NCI-H526 treated with DMSO at 0.1 percent for 48 hours (cell line): ENCODE data around the gene RBFOX2.
"Not testable (repeated sequence)": the region's sequence is repeated elsewhere in the genome, so short reads cannot be mapped to it uniquely, and the experiment has no call there.

Source experiments
- DNase-seq: peaks from one replicate; lab custom pipeline; 2025; lab: John Stamatoyannopoulos, UW

The RBFOX2 gene, protein sequence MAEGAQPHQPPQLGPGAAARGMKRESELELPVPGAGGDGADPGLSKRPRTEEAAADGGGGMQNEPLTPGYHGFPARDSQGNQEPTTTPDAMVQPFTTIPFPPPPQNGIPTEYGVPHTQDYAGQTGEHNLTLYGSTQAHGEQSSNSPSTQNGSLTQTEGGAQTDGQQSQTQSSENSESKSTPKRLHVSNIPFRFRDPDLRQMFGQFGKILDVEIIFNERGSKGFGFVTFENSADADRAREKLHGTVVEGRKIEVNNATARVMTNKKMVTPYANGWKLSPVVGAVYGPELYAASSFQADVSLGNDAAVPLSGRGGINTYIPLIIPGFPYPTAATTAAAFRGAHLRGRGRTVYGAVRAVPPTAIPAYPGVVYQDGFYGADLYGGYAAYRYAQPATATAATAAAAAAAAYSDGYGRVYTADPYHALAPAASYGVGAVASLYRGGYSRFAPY

DNA sequence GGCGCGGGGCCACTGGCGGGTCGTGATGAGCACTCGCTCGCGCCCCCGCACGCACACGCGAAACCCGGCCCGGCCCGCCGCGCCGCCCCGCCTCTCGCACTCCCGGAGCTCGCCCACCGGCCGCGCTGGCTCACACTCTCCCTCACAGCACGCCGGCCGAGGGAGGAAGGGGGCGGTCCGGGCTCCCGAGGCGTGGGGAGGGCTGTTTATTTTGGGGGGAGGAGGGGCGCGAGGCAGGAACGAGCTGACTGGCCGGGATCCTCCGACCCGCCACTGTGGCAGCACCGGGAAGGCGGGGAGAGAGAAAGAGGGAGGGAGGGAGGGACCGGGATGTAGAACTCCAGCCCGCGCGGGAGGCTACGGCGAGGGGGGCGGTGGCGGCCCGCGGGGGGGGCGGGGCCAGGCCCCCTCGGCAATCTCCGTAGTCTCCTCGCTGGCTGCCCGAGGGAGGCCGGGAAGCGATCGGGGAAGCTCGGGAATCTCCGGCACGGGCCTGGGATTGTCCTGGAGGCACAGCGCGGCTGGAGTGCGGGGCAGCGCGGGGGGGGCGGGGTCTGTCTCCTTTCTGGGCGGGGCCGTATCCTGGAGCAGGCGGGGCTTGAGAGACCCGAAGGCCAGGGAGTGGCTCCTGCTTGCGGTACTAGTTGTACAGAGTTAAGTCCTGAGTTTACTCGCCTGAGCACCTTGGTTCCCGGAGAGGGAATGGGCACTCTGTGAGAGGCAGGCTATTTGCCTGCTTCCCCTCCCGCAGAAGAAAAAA lies at the start of gene RBFOX2:
Gene RBFOX2 (minus strand): TSS at position 179 of the 760 bp plus-strand sequence. CDS start 399 bp downstream, outside the sequence.
- DNase-seq = peak; percentile 71

DNA sequence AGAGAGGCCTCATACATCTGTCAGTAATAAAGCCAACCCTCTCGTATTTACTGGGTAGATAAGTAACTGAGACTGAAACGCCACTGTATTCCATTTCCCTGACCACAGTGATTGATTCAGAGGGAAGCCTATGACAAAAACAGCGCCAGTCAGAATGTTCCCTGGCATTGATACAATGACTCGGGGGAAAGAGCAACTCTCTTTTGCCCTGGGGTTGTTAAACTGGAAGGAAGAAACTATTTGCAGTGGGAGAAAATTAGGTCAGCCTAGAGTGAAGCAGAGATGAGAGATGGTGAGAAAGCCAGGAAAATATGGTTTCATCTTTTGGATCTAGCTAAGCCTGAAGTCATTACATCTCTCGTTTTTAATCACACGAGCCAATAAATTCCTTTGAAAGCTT lies 48.6 kb upstream of the RBFOX2 start:
- DNase-seq = no peak

DNA sequence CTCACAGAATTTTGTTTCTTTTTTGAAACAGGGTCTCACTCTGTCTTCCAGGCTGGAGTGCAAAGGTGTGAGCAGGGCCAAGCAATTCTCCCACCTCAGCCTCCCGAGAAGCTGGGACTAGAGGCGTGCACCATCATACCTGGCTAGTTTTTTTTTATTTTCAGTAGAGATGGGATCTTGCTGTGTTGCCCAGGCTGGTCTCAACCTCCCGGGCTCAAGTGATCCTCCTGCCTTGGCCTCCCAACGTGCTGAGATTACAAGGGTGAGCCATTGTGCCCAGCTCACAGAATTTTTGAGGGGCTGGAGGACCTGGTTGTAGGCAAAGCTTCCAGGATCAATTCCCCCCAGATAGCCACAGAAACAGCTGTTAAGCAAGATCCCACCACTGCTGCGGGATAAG lies 47.1 kb upstream of the RBFOX2 start:
- DNase-seq = no peak

DNA sequence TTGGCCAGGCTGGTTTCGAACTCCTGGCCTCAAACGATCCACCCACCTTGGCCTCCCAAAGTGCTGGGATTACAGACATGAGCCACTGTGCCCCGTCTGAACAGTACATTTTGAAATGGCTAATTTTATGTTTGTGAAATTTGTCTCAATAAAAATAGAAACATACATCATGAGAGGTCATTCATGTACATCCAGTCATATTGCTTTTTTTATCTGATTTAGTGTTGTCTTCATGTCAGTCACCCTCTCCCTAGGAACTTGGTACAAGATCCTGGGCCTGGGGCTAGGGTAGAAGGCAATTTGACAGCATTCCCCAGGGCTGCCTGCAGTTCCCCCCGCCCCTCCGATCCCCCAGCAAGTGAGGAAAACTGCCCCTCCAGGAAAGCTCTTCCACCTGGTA lies 46.6 kb upstream of the RBFOX2 start:
- DNase-seq = no peak

DNA sequence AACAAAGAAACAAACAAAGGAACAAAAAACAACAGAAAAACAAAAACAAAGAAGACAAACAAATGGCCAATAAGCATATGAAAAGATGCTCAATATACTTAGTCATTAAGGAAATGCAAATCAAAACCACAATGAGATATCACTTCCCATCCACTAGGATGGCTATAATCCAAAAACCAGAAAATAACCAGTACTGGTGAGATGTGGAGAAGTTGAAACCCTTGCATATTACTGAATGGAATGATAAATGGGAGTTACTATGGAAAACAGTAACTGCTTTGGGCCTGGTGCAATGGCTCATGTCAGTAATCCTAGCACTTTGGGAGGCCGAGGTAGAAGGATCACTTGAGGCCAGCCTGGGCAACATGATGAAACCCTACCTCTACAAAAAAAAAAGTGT lies 44.9 kb upstream of the RBFOX2 start:
- no peak for DNase-seq

DNA sequence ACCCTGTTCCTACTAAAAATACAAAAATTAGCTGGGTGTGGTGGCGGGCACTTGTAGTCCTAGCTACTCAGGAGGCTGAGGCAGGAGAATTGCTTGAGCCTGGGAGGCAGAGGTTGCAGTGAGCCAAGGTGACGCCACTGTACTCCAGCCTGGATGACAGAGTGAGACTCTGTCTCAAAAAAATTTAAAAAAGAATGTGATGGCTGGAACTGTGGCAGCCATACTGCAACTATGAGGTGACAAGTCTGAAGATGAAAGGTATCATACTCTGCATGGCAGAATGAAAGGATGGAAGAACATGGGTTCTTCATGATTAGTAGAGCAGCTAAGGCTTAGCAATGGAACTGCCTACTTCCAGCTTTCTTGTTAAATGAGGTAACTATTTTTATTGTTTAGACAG lies 42.0 kb upstream of the RBFOX2 start:
- DNase-seq = not testable (repeated sequence)

DNA sequence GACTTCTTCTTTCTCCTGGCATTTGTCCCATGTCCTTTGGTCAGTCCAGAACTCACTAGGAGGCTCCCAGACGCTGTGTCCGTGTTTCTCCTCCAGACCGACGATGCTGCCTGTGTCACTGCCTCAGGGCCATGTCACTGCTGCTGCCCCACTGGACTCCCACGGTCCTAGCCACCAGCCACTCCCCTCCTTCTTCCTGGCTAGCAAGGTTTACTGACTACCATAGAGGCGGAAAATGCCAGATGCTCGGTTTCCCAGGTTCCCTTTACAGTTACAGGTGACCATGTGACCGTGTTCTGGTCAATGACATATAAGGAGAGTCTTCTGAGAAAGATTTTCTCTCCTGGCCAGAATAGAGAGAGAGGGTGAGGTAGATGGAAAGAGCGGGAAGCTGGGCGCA lies 40.7 kb upstream of the RBFOX2 start:
- DNase-seq = no peak

DNA sequence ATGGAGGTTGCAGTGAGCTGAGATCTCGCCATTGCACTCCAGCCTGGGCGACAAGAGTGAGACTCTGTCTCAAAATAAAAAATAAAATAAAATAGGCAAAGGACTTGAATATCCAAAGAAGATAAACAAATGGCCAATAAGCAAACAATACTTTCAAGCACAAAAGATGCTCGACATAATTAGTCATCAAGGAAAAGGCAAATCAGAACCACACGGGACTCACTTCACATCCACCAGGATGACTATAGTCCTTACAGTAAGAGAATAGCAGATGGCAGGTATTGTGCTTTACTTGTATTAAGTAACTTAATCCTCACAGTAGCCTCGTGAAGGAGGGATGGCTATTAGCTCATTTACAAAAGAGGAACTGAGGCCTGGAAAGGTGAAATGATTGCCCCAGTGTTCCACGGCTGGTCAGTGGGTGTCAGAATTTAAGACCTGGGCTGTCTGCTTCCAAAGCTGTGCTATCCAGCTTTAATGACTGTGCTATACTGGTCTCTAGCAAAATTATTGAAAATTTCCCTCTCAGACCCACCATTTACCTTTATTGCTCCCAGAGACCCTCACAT lies 40.2 kb upstream of the RBFOX2 start:
- no peak for DNase-seq

DNA sequence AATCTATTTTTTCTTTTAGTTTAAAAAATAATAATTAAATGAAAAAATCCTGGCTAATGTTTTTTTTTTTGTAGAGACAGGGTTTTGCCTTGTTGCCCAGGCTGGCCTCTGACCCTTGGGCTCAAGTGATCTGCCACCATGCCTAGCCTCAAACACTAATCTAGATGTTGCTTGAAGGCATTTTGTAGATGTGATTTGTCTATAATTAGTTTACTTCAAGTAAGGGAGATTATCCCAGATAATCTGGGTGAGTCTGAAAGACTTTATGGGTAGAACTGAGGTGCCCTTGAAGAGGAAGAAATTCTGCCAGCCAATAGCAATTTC lies 38.6 kb upstream of the RBFOX2 start:
- DNase-seq = no peak

DNA sequence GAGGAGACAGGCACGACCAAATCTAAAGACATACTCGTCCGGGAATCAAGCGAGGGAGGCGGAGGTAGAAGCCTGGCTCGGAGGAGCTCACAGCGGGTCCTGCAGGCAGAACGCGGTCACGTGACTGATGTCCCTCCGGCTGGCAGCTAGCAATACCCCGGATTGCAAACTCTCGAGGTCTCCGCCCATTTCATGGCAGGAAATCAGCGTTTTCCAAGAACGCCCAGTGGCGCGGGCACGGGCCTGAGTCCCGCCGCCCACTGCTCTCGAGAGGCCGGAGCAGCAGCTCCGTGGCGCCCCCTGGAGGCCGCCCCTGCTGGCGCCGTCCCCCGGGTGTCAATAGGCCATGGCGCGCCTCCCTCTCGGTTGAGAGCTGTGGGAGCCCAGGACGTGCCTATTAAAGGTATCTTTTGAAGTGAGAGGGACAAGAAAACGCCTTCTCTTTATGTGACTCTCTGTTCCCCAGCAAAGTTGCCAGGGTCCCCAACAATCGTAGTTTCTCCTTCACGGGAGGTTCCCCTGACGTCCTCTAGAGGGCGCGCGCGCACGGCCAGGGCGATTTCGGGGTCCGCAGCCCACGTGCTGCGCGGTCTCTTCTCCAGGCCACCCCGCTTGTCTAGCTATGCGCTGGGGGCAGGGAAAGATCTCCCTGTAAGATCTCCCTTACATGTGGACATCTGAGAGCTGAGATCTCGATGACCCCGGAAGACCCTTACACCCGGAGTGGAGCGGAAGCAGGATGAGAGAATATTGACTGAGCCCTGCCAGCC lies 37.3 kb upstream of the RBFOX2 start:
- DNase-seq = peak; percentile 71

DNA sequence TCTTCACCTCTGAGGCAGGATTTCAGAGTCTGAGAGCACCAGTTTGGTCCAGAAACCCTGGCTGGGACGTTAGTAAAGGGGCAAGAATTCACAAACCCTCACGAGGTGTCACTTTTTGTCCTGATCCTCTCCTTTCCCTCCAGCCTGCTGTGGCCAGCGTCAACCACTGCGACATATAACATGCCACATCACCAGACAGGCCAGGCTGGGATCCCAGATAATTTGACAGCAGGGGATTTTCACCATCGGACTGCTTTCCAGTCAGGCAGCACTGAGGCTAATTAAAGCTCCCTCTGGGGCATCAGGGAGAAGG lies 36.8 kb upstream of the RBFOX2 start:
- DNase-seq = no peak

DNA sequence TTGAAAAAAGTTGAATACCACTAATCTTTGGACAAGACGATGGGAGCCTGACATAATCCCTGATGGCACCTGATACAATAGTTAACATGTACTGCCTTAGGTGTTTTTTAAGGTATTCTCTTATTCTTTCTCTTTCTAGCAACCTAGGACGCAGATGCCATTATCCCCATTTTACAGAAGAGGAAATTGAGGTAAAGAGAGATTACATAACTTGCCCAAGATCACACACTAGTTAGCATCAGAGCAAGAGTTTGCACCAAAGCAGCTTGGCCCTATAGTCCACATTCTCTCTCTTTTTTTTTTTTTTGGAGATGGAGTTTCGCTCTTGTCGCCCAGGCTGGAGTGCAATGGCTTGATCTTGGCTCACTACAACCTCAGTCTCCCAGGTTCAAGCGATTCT lies 35.7 kb upstream of the RBFOX2 start:
- DNase-seq = no peak

DNA sequence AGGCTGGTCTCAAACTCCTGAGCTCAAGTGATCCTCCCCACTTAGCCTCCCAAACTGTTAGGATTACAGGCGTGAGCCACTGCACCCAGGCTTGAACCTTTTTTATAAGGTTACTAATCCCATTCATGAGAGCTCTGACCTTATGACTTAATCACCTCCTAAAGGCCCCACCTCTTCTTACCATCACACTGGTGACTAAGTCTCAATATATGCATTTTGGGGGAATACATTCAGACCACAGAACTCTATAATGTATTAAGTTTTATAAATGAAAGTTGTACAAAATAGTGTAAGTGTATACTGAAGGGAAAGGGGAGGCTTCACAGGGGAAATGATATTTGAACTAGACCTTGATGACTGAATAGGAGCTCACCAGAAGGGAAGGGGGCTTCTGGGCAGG lies 28.4 kb upstream of the RBFOX2 start:
- no peak for DNase-seq

DNA sequence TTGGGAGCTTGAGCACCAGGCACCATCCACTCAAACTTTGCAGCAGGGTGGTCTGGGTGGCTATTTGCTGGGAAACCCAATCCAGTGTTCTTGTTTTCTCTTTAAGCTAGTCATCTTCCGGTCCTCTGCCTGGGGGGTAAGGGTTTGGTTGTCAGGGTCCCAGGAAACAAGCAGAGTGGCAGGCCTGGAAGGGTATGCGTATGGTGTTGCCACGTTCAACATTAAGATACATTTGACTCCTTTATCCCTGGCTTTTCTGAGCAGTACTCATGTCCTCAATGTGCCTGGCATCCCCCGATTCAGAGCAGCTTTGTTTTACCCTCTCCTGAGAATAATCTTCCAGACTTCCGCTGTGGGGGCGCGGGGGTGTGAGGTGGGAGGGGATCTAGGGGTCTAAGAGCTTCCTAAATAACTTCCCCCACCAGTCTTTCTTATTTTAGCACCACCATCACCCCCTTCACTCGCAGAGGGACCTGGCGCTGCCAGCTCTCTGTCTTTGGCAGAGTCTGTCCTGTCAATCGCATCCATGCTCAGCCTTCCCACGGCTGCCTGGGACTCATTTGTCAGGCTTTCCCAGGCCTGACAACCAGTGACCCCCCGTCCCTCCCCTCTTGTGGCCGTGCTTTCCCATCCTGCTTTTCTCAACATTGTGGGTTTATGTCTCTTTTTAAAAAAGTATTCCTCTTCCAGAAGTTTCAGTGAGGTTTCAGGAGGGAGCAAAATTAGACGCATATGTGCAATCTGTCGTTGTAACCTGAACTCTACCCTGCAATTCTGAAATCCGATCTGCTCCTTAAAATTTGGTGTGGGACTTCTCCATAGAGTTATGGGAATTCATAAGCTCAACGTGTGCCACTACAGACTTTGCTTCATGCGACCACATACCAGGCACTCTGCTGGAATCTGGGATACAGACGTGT lies 27.0 kb upstream of the RBFOX2 start:
- DNase-seq = no peak

DNA sequence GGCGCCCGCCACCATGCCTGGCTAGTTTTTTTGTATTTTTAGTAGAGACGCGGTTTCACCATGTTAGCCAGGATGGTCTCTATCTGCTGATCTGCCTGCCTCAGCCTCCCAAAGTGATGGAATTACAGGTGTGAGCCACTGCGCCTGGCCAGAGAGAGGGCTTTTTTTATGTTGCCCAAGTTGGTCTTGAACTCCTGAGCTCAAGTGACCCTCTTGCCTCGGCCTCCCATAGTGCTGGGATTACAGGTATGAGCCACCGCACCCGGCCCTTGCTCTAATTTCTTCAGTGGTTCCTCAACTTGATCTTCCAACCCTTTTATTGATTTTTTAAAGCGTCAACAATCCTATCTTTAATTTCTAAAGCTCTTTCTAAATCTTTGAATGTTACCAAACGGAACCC lies 25.8 kb upstream of the RBFOX2 start:
- not testable (repeated sequence) for DNase-seq

DNA sequence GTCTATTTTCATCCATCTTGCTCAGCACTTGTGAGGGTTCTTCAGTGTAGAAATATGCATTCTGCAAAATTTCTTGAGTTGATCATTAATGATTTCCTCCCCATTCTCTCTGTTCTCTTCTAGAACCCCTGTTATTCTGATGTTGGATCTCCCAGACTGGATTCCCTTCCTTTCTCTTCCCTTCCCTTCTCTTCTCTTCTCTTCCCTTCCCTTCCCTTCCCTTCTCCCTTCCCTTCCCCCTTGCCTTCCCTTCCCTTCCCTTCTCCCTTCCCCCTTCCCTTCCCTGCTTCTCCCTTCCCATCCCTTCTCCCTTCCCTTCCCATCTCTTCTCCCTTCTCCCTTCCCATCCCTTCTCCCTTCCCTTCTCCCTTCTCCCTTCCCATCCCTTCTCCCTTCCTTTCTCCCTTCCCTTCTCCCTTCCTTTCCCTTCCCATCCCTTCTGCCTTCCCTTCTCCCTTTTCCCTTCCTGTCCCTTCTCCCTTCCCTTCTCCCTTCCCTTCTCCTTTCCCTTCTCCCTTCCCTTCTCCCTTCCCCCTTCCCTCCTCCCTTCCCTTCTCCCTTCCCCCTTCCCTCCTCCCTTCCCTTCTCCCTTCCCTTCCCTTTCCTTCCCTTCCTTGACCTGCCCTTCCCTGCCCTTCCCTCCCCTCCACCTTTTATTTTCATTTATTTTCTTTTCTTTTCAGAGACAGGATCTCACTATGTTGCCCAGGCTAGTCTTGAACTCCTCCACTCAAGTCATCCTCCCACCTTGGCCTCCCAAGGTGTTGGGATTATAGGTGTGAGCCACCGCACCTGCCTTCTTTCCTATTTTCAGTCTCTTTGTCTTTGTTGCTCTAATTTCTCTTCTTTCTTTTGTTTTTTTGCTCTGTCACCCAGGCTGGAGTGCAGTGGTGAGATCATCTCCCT lies 24.9 kb upstream of the RBFOX2 start:
- DNase-seq = no peak

DNA sequence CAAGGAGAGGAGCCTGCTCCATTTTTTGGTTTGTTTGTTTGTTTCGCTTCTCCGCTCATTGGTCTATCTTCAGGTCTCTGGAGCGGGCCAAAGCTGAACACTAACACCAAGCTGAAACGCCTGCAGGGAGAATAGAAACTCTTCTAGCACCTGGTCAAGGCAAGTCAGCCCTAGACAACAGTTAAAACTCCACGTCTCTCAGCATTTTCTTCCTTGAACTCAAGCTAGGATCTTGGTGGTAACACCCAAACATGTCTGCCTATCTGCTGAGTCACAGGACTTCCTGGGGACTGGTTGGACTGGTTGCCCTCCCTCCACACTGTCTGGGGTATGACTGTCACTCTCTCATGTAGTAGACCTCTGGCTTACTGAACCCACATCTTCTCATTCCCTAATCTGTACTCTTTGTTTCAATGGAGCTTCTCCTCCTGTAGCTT lies 23.9 kb upstream of the RBFOX2 start:
- DNase-seq = no peak

DNA sequence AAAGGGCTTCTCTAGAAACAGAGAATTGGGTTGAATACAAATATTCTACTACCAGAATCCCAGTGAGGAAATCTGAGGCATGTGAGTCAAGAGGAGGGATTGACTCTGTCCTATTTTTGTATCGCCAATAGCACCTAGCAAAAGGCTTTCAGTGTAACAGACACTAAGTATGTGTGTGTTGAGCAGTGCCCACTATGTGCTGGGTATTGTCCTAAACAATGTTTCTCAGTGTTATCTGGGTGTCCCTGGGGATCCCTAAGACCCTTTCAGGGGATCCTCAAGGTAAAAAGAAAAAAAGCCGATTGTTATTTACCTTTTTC lies 21.0 kb upstream of the RBFOX2 start:
- no peak for DNase-seq

DNA sequence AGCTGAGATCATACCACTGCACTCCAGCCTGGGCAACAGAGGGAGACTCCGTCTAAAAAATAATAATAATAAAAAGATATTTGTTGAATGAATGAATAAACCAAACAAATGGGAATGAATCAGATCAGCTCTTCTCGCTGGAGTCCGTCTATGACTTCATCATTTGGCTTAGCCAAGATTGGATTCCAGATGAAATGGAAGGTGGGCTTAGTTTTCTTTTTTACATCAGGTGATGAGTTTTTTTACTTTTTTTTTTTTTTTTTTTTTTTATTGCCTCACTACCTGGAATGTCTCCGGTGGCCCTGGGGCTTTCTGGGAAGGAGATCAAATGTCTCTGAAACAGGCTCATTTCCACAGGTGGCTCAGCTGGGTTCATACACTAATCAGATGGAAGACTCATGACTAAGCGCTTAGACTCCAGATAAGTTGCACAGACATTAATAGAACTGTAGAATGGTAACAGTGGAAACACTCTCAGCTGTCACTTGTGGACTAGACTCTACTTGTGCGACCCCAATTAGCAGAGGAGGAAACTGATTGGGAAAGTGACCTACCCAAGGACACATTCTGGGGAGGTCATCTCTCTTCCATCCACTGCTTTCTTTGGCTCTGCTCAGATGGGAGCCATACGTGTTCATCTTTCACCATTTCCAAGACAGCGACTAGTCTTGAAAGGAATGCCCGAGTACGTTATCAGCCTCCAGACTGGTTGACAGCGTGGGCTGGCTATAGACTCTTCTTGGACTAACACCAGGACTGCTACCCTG lies 20.5 kb upstream of the RBFOX2 start:
- no peak for DNase-seq

DNA sequence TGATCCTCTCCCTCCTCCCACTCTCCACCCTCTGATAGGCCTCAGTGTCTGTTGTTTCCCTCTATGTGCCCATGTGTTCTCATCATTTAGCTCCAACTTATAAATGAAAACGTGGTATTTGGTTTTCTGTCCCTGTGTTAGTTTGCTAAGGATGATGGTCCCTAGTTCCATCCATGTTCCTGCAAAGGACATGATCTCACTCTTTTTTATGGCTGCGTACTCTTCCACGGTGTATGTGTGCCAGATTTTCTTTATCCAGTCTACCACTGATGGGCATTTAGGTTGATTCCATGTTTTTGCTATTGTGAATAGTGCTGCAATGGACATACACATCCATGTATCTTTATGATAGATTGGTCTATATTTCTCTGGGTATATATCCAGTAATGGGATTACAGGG lies 15.9 kb upstream of the RBFOX2 start:
- DNase-seq = not testable (repeated sequence)
